ENCODE results near the gene MYH8.

MYH8 gene

GRCh38 chr17:10421900-10422542, at the start of gene MYH8:
MYH8 (minus strand) TSS chr17:10421950; CDS start chr17:10420227, 1,723 bp downstream.
- DNase-seq = no peak

- no peak for DNase-seq
Measured at GRCh38 chr17:10469459-10469858, 47.7 kb upstream of the MYH8 start, which contains the start of gene MYH4. MYH4 (minus strand) TSS chr17:10469559; CDS start chr17:10466745, 2,814 bp downstream.

- no peak for DNase-seq
Measured at GRCh38 chr17:10463402-10463801, 41.7 kb upstream of the MYH8 start.

GRCh38 chr17:10460062-10460461, 38.3 kb upstream of the MYH8 start:
- no peak for DNase-seq

GRCh38 chr17:10458701-10459100, 37.0 kb upstream of the MYH8 start:
- no peak for DNase-seq

GRCh38 chr17:10457952-10458351, 36.2 kb upstream of the MYH8 start:
- no peak for DNase-seq

GRCh38 chr17:10447026-10447931, 25.5 kb upstream of the MYH8 start:
- DNase-seq = no peak

- DNase-seq = no peak
Measured at GRCh38 chr17:10439816-10440215, 18.1 kb upstream of the MYH8 start.

GRCh38 chr17:10435096-10435495, 13.3 kb upstream of the MYH8 start:
- DNase-seq = no peak

- no peak for DNase-seq
Measured at GRCh38 chr17:10429421-10430045, 7.8 kb upstream of the MYH8 start.

- DNase-seq = no peak
Measured at GRCh38 chr17:10428781-10429180, 7.0 kb upstream of the MYH8 start.

GRCh38 chr17:10421211-10421610, 539 bp downstream of the MYH8 start:
- DNase-seq = no peak

GRCh38 chr17:10420811-10421210, 939 bp downstream of the MYH8 start:
- DNase-seq = no peak

- no peak for DNase-seq
Measured at GRCh38 chr17:10417431-10417830, 4.3 kb downstream of the MYH8 start.

GRCh38 chr17:10415161-10415560, 6.6 kb downstream of the MYH8 start:
- no peak for DNase-seq

- DNase-seq = no peak
Measured at GRCh38 chr17:10403589-10403988, 18.2 kb downstream of the MYH8 start.

GRCh38 chr17:10398352-10398751, 23.4 kb downstream of the MYH8 start:
- no peak for DNase-seq

- DNase-seq = no peak
Measured at GRCh38 chr17:10396524-10397163, 25.1 kb downstream of the MYH8 start.

GRCh38 chr17:10394201-10394887, 27.4 kb downstream of the MYH8 start:
- no peak for DNase-seq

GRCh38 chr17:10392880-10393279, 28.9 kb downstream of the MYH8 start:
- DNase-seq = no peak

GRCh38 chr17:10385871-10386270, 35.9 kb downstream of the MYH8 start:
- DNase-seq = no peak

GRCh38 chr17:10384175-10384574, 37.6 kb downstream of the MYH8 start:
- DNase-seq = no peak
